Trophoblast cell (in vitro differentiated cells and primary cell): ENCODE results near the gene ITGA1.

Experiments
- DNase-seq, 2 donors: peaks; one replicate each; pipeline ENCODE4 v3.0.0-alpha.2; 2016
- H2AFZ ChIP-seq: 2 replicates; pipeline ENCODE4 v1.6.1; 2013; ENCODE audit warnings: low read length, moderate library complexity, mild to moderate bottlenecking; ENCODE audit not compliant: insufficient read depth, poor library complexity
- H2AK5ac ChIP-seq: 2 replicates; pipeline ENCODE4 v1.6.1; 2013; ENCODE audit warnings: mild to moderate bottlenecking, low read length
- H2BK120ac ChIP-seq: 2 replicates; pipeline ENCODE4 v1.6.1; 2013; ENCODE audit warnings: low read length, mild to moderate bottlenecking, moderate library complexity; ENCODE audit not compliant: insufficient read depth, poor library complexity
- H2BK12ac ChIP-seq: 2 replicates; pipeline ENCODE4 v1.6.1; 2013; ENCODE audit warnings: mild to moderate bottlenecking, low read length, moderate library complexity
- H2BK5ac ChIP-seq: 2 replicates; pipeline ENCODE4 v1.6.1; 2013; ENCODE audit warnings: low read length, low read depth, moderate library complexity, mild to moderate bottlenecking; ENCODE audit not compliant: poor library complexity
- H3K14ac ChIP-seq: 2 replicates; pipeline ENCODE4 v1.6.1; 2013; ENCODE audit warnings: mild to moderate bottlenecking, low read length
- H3K18ac ChIP-seq: 2 replicates; pipeline ENCODE4 v1.6.1; 2013; ENCODE audit warnings: mild to moderate bottlenecking, low read length
- H3K23ac ChIP-seq: 2 replicates; pipeline ENCODE4 v1.6.1; 2013; ENCODE audit warnings: low read length
- H3K27ac ChIP-seq: 2 replicates; pipeline ENCODE4 v1.5.1; 2013; ENCODE audit warnings: low read depth, mild to moderate bottlenecking, inconsistent platforms, low read length, moderate library complexity
- H3K27me3 ChIP-seq: 2 replicates; pipeline ENCODE4 v1.6.1; 2013; ENCODE audit warnings: inconsistent platforms, mild to moderate bottlenecking, low read length, moderate library complexity; ENCODE audit not compliant: insufficient read depth
- H3K36me3 ChIP-seq, 2 experiments: 1 replicate in 1 of 2; 2 replicates in 1 of 2; pipeline ENCODE4 v1.6.1; 2013; ENCODE audit warnings: low read length in 2 of 2, mild to moderate bottlenecking in 2 of 2, moderate library complexity in 1 of 2; ENCODE audit not compliant: insufficient read depth in 2 of 2, control insufficient read depth in 1 of 2
- H3K4ac ChIP-seq: 2 replicates; pipeline ENCODE4 v1.6.1; 2013; ENCODE audit warnings: low read depth, mild to moderate bottlenecking, low read length, moderate library complexity
- H3K4me1 ChIP-seq, 2 experiments: 1 replicate in 1 of 2; 2 replicates in 1 of 2; pipeline ENCODE4 v1.6.1; 2013; ENCODE audit warnings: low read length in 2 of 2, mild to moderate bottlenecking in 2 of 2, moderate library complexity in 1 of 2; ENCODE audit not compliant: insufficient read depth in 2 of 2, control insufficient read depth in 1 of 2
- H3K4me2 ChIP-seq: 2 replicates; pipeline ENCODE4 v1.6.1; 2013; ENCODE audit warnings: inconsistent platforms, mild to moderate bottlenecking, low read length, moderate library complexity
- H3K4me3 ChIP-seq: 2 replicates; pipeline ENCODE4 v1.5.1; 2013; ENCODE audit warnings: mild to moderate bottlenecking, low read depth, low read length, inconsistent platforms
- H3K79me1 ChIP-seq: one replicate; pipeline ENCODE4 v1.6.1; 2013; ENCODE audit warnings: low read length
- H3K79me2 ChIP-seq: 2 replicates; pipeline ENCODE4 v1.6.1; 2013; ENCODE audit warnings: low read length, mild to moderate bottlenecking; ENCODE audit not compliant: control insufficient read depth, insufficient read depth, poor library complexity
- H3K9ac ChIP-seq: 2 replicates; pipeline ENCODE4 v1.6.1; 2013; ENCODE audit warnings: mild to moderate bottlenecking, low read length
- H3K9me3 ChIP-seq: 2 replicates; pipeline ENCODE4 v1.6.1; 2013; ENCODE audit warnings: low read depth, mild to moderate bottlenecking, control low read depth, inconsistent platforms, low read length; ENCODE audit not compliant: insufficient read depth
- H4K12ac ChIP-seq: 2 replicates; pipeline ENCODE4 v1.6.1; 2013; ENCODE audit warnings: low read depth, mild to moderate bottlenecking, low read length, moderate library complexity
- H4K8ac ChIP-seq: 2 replicates; pipeline ENCODE4 v1.6.1; 2013; ENCODE audit warnings: low read depth, mild to moderate bottlenecking, low read length, moderate library complexity
- H4K91ac ChIP-seq: one replicate; pipeline ENCODE4 v1.6.1; 2013; ENCODE audit warnings: low read depth, mild to moderate bottlenecking, low read length, moderate library complexity
- WGBS: extraction: QIAGEN DNeasy Blood & Tissue Kit; methylation state at CpG from one replicate; pipeline ENCODE4 v1.1.7; 2013; ENCODE audit warnings: missing lambda C conversion rate; ENCODE audit not compliant: insufficient read length, insufficient coverage; ENCODE audit errors: extremely low coverage; 5-methylcytosine and 5-hydroxymethylcytosine counted together

The ITGA1 gene

DNA sequence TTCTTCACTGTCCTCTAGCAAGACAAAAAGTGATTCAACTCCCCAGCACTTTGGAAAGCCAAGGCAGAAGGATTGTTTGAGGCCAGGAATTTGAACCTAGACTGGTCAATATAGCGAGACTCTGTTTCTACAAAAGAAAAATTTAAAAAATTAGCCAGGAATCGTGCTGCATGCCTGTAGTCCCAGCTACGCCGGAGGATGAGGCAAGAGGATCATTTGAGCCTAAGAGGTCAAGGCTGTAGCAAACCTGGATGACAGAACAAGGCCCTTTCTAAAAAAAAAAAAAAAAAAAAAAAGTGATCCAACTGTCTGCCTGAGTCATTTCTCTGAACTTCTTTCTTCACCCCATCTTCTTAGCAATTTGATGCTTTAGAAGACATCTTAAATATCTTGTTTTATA lies 213.8 kb downstream of the ITGA1 start:
- no peak overlapping the region for H2BK5ac ChIP-seq
- no peaks in the 10 kb centered on the region for H3K4me1 ChIP-seq
- H2BK12ac ChIP-seq: no peak overlapping the region
- no peak overlapping the region for H2AK5ac ChIP-seq
- H3K9me3 ChIP-seq: no peaks in the 10 kb centered on the region
- H3K79me1 ChIP-seq: no peaks in the 10 kb centered on the region
- H3K27me3 ChIP-seq: no peaks in the 10 kb centered on the region
- no peak overlapping the region for H3K18ac ChIP-seq
- no peak overlapping the region for H4K91ac ChIP-seq
- H3K14ac ChIP-seq: no peak overlapping the region
- H3K79me2 ChIP-seq: no peaks in the 10 kb centered on the region
- no peak overlapping the region for H2AFZ ChIP-seq
- no peak overlapping the region for H3K27ac ChIP-seq
- no CpG with 5 or more reads among the region's 4 CpGs for WGBS
- no peak overlapping the region for H2BK120ac ChIP-seq
- peaks cover 0 to 3% of the 10 kb centered on the region in 2 experiments for H3K36me3 ChIP-seq
- peak; percentile 66 to 85 for DNase-seq
- no peak overlapping the region for H4K12ac ChIP-seq
- H3K4ac ChIP-seq: no peak overlapping the region
- H4K8ac ChIP-seq: no peak overlapping the region
- H3K23ac ChIP-seq: no peak overlapping the region
- H3K4me3 ChIP-seq: no peak overlapping the region
- no peak overlapping the region for H3K9ac ChIP-seq
- H3K4me2 ChIP-seq: no peak overlapping the region

DNA sequence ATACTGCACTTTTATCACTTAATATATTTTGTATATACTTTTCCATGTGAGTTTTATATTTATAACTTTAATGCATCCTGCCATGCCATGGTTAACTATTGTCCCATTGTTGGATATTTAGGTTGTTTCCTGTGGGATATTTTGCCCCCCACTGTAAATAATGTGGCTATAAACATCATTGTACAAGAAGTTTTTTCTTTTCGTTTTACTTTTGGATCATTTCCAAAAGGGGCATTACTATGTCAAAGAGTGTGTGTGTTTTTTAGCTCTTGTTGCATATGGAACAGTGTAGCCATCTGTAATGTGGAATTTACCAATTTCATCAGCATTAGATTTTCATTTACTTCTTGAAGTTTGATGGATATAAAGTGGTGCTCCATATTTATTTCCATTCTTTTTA lies 214.8 kb downstream of the ITGA1 start:
- no peak overlapping the region for H2AFZ ChIP-seq
- H3K18ac ChIP-seq: no peak overlapping the region
- no peak overlapping the region for H4K8ac ChIP-seq
- no peak overlapping the region for H3K14ac ChIP-seq
- no peak overlapping the region for H3K4me3 ChIP-seq
- no peak overlapping the region for H3K9ac ChIP-seq
- no peak overlapping the region for H3K27ac ChIP-seq
- no peak overlapping the region for H2BK5ac ChIP-seq
- no peak for DNase-seq
- no peak overlapping the region for H4K91ac ChIP-seq
- no peak overlapping the region for H2AK5ac ChIP-seq
- no peak overlapping the region for H4K12ac ChIP-seq
- H3K4me2 ChIP-seq: no peak overlapping the region
- no peaks in the 10 kb centered on the region for H3K9me3 ChIP-seq
- H2BK120ac ChIP-seq: no peak overlapping the region
- no peaks in the 10 kb centered on the region for H3K27me3 ChIP-seq
- no peaks in the 10 kb centered on the region for H3K79me2 ChIP-seq
- H3K79me1 ChIP-seq: no peaks in the 10 kb centered on the region
- WGBS: no CpG with 5 or more reads among the region's 1 CpG
- H3K4me1 ChIP-seq: no peaks in the 10 kb centered on the region
- peaks cover 0 to 3% of the 10 kb centered on the region in 2 experiments for H3K36me3 ChIP-seq
- no peak overlapping the region for H3K4ac ChIP-seq
- H2BK12ac ChIP-seq: no peak overlapping the region
- no peak overlapping the region for H3K23ac ChIP-seq

DNA sequence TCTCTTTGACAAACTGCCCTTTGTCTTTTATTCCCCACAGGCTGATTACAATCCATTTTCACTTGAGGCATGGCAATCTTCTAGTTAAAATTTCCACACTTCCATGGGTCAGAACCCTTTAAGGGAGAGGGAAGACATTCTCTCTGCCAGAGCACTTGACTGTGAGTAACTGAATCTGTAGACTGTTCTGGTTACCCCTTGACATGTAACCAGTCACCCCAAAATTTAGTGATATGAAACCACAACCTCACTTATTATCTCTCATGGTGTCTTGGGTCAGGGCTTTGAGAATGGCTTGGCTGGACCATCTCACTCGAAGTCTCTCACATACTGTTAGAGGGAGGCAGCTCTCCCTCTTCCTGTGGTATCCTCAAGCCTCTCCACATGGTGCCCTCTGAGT lies 215.4 kb downstream of the ITGA1 start:
- H3K18ac ChIP-seq: no peak overlapping the region
- H3K27ac ChIP-seq: no peak overlapping the region
- H3K36me3 ChIP-seq: peaks cover 0 to 3% of the 10 kb centered on the region in 2 experiments
- H4K8ac ChIP-seq: no peak overlapping the region
- H3K14ac ChIP-seq: no peak overlapping the region
- H2BK12ac ChIP-seq: no peak overlapping the region
- no peak overlapping the region for H3K4me2 ChIP-seq
- H2BK120ac ChIP-seq: no peak overlapping the region
- no peaks in the 10 kb centered on the region for H3K27me3 ChIP-seq
- H2BK5ac ChIP-seq: no peak overlapping the region
- H3K79me2 ChIP-seq: no peaks in the 10 kb centered on the region
- H2AFZ ChIP-seq: no peak overlapping the region
- DNase-seq: no peak
- no peak overlapping the region for H4K12ac ChIP-seq
- H3K4me1 ChIP-seq: no peaks in the 10 kb centered on the region
- no peak overlapping the region for H3K4me3 ChIP-seq
- no peak overlapping the region for H3K23ac ChIP-seq
- WGBS: no CpG with 5 or more reads among the region's 1 CpG
- no peak overlapping the region for H2AK5ac ChIP-seq
- no peak overlapping the region for H3K4ac ChIP-seq
- H3K79me1 ChIP-seq: no peaks in the 10 kb centered on the region
- no peak overlapping the region for H3K9ac ChIP-seq
- H3K9me3 ChIP-seq: no peaks in the 10 kb centered on the region
- H4K91ac ChIP-seq: no peak overlapping the region

DNA sequence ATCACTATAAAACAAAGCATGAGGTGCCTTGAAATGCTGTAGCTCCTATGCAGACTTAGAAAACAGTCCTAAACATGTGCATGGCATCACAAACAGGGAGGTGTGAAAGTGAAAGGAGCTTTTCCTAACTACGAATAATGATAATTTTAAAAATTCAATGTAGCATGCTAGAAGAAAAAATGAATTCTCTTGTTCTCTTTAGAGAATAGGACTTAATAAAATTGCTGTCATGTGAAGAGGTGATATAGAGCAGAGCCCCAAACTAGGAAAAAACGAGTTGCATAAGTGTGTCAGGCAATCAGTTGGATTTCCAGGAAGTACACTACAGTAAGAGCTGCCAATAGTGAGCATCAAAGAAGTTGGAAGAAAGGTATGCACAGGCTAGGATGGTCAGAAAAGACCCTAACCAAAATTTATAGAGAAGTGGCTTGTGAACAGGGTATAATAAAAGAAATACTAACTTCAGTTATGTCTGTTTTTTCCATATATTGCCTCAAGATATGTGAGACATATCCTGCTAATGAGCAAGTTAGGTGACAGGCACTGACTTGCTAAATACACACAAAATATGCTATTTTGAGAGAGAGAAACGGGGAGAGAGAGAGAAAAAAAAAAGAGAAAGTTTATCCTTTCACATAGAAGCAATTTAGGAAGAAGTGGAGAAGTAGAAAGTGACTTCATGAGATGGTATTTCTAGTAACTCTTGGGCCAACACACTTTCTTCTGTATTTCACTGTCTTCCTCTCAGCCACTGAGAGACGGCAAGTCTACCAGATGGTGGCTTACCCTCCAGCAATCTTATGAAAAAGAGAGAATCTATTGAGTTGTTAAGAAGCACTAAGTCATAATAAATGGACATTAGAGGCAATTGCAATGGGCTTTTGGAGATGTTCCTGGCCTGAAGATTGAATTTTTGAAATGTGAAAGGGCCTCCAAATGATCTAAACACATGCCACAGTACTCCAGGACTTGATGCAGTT lies 219.5 kb downstream of the ITGA1 start:
- no peak overlapping the region for H2BK12ac ChIP-seq
- no peak overlapping the region for H3K23ac ChIP-seq
- no peak overlapping the region for H3K4ac ChIP-seq
- H3K4me1 ChIP-seq: no peaks in the 10 kb centered on the region
- no peak overlapping the region for H3K27ac ChIP-seq
- H3K9ac ChIP-seq: no peak overlapping the region
- H2AK5ac ChIP-seq: no peak overlapping the region
- H2BK5ac ChIP-seq: no peak overlapping the region
- H3K18ac ChIP-seq: no peak overlapping the region
- H4K91ac ChIP-seq: no peak overlapping the region
- H3K9me3 ChIP-seq: no peaks in the 10 kb centered on the region
- H3K79me2 ChIP-seq: no peaks in the 10 kb centered on the region
- H3K4me3 ChIP-seq: no peak overlapping the region
- peaks cover 0 to 3% of the 10 kb centered on the region in 2 experiments for H3K36me3 ChIP-seq
- no peaks in the 10 kb centered on the region for H3K79me1 ChIP-seq
- H4K12ac ChIP-seq: no peak overlapping the region
- H3K27me3 ChIP-seq: no peaks in the 10 kb centered on the region
- no peak overlapping the region for H2AFZ ChIP-seq
- WGBS: no CpG with 5 or more reads among the region's 4 CpGs
- H4K8ac ChIP-seq: no peak overlapping the region
- H3K4me2 ChIP-seq: no peak overlapping the region
- no peak overlapping the region for H3K14ac ChIP-seq
- H2BK120ac ChIP-seq: no peak overlapping the region
- no peak for DNase-seq
